DND-41 (cell line): ENCODE results near the gene MSI2.

Source experiments
- ATAC-seq: fragments of 200-7000 bp; cut with Tn5 transposase; 3 replicates; pipeline ENCODE4 v1.9.1; 2021; ENCODE audit warnings: low read depth; ENCODE audit not compliant: insufficient read depth
- DNase-seq: peaks from one replicate; pipeline ENCODE4 v3.0.0-alpha.2; 2020
- H2AFZ ChIP-seq: 2 replicates; pipeline ENCODE4 v1.6.0; 2012; ENCODE audit warnings: low read depth, low read length
- H3K27ac ChIP-seq: 2 replicates; pipeline ENCODE4 v1.5.1; 2012; ENCODE audit warnings: low read length, inconsistent platforms
- H3K27me3 ChIP-seq: fragments of 200-600 bp; sonication (generic); 2 replicates; pipeline ENCODE4 v1.6.0; 2012; ENCODE audit warnings: low read length, mild to moderate bottlenecking, inconsistent platforms; ENCODE audit not compliant: insufficient read depth, poor library complexity
- H3K36me3 ChIP-seq: 2 replicates; pipeline ENCODE4 v1.5.1; 2012; ENCODE audit warnings: low read length, inconsistent platforms; ENCODE audit not compliant: insufficient read depth
- H3K4me1 ChIP-seq: 2 replicates; pipeline ENCODE4 v1.5.1; 2012; ENCODE audit warnings: mild to moderate bottlenecking, low read length; ENCODE audit not compliant: insufficient read depth
- H3K4me2 ChIP-seq: 2 replicates; pipeline ENCODE4 v1.6.0; 2012; ENCODE audit warnings: mild to moderate bottlenecking, moderate library complexity, low read length, inconsistent platforms; ENCODE audit not compliant: insufficient read depth
- H3K4me3 ChIP-seq, 2 experiments: fragments of 200-600 bp in 1 of 2; shearing (Covaris generic) in 1 of 2; 2 replicates each; pipeline ENCODE4 v1.5.1; 2012 to 2016; ENCODE audit warnings: inconsistent platforms in 2 of 2, low read length in 2 of 2, mild to moderate bottlenecking in 2 of 2, low read depth in 1 of 2, moderate library complexity in 1 of 2
- H3K79me2 ChIP-seq: 2 replicates; pipeline ENCODE4 v1.6.0; 2012; ENCODE audit warnings: low read length, inconsistent platforms; ENCODE audit not compliant: insufficient read depth
- H3K9ac ChIP-seq: 2 replicates; pipeline ENCODE4 v1.6.0; 2012; ENCODE audit warnings: low read depth, mild to moderate bottlenecking, inconsistent platforms, low read length, moderate library complexity
- H3K9me3 ChIP-seq: 2 replicates; pipeline ENCODE4 v1.5.1; 2012; ENCODE audit warnings: low read length, moderate library complexity, mild to moderate bottlenecking, inconsistent platforms; ENCODE audit not compliant: insufficient read depth, severe bottlenecking
- H4K20me1 ChIP-seq: 2 replicates; pipeline ENCODE4 v1.6.0; 2012; ENCODE audit warnings: low read length; ENCODE audit not compliant: insufficient read depth
- CTCF ChIP-seq: IDR thresholded peaks from 2 replicates; pipeline ENCODE4 v1.5.1; 2012; ENCODE audit warnings: borderline replicate concordance, low read length, moderate library complexity, mild to moderate bottlenecking; ENCODE audit not compliant: poor library complexity, severe bottlenecking; ENCODE audit errors: extremely low read depth
- EZH2 ChIP-seq: IDR thresholded peaks from 3 replicates; pipeline ENCODE4 v1.6.1; 2012; ENCODE audit warnings: borderline replicate concordance, low read depth, mild to moderate bottlenecking, moderate library complexity, low read length, inconsistent platforms; ENCODE audit not compliant: severe bottlenecking

The MSI2 gene

GRCh38 chr17:57311281-57312216 is 55.2 kb downstream of the MSI2 start:
- no peak for DNase-seq
- H3K27me3 ChIP-seq = no peaks in the 10 kb centered on the region
- H4K20me1 ChIP-seq = peaks cover 94% of the 10 kb centered on the region
- H3K36me3 ChIP-seq = peaks cover 97% of the 10 kb centered on the region
- H3K9me3 ChIP-seq = no peaks in the 10 kb centered on the region
- peaks cover 99% of the 10 kb centered on the region for H3K79me2 ChIP-seq
- no peak overlapping the region for H3K4me2 ChIP-seq
- ATAC-seq = no peak
- H3K4me1 ChIP-seq = peaks cover 11% of the 10 kb centered on the region; the same call in 1 of the 2 replicates
- no peak overlapping the region for H3K9ac ChIP-seq
- TF ChIP-seq CTCF = no peak
- TF ChIP-seq EZH2 = no peak
- no peak overlapping the region for H3K4me3 ChIP-seq
- H2AFZ ChIP-seq = no peak overlapping the region
- peak overlapping the region; percentile 27 for H3K27ac ChIP-seq

GRCh38 chr17:57312242-57312641 is 55.9 kb downstream of the MSI2 start:
- ATAC-seq = no peak
- Histone ChIP-seq H3K27me3 (no peaks in the 10 kb centered on the region), H4K20me1 (peaks cover 95% of the 10 kb centered on the region), H3K27ac (peak overlapping the region; percentile 27), H3K9me3 (no peaks in the 10 kb centered on the region), H3K4me2 (no peak overlapping the region), H2AFZ (no peak overlapping the region), H3K79me2 (peaks cover 99% of the 10 kb centered on the region), H3K36me3 (peaks cover 97% of the 10 kb centered on the region), H3K4me1 (peaks cover 11% of the 10 kb centered on the region; the same call in 1 of the 2 replicates), H3K9ac (no peak overlapping the region), H3K4me3 (no peak overlapping the region)
- no peak for TF ChIP-seq EZH2
- TF ChIP-seq CTCF = no peak
- DNase-seq = no peak

- H3K4me1 ChIP-seq = peaks cover 11% of the 10 kb centered on the region; the same call in 1 of the 2 replicates
- H3K9ac ChIP-seq = no peak overlapping the region
- H4K20me1 ChIP-seq = peaks cover 93% of the 10 kb centered on the region
- H3K27ac ChIP-seq = peak overlapping the region; percentile 15; the same call in 1 of the 2 replicates
- TF ChIP-seq CTCF = no peak
- no peak for TF ChIP-seq EZH2
- no peak for DNase-seq
- no peaks in the 10 kb centered on the region for H3K9me3 ChIP-seq
- H3K4me2 ChIP-seq = no peak overlapping the region
- no peak for ATAC-seq
- H3K79me2 ChIP-seq = peaks cover 99% of the 10 kb centered on the region
- no peaks in the 10 kb centered on the region for H3K27me3 ChIP-seq
- no peak overlapping the region for H2AFZ ChIP-seq
- peaks cover 97% of the 10 kb centered on the region for H3K36me3 ChIP-seq
- no peak overlapping the region for H3K4me3 ChIP-seq
These were observed 56.9 kb downstream of the MSI2 start for GRCh38 chr17:57313097-57313835.
